OCI-LY3 (cell line): ENCODE data around the gene NLRX1.

Experiments used
- CTCF ChIP-seq: fragments of 200-600, 300-600 bp; sonication (generic); IDR thresholded peaks from 2 replicates; pipeline ENCODE4 v1.5.1; 2014; ENCODE audit warnings: antibody characterized with exemption, low read length, low read depth
- EZH2phosphoT487 ChIP-seq: fragments of 200-600 bp; shearing (Covaris generic); IDR thresholded peaks from 2 replicates; pipeline ENCODE4 v1.6.1; 2018; ENCODE audit warnings: antibody characterized with exemption, mixed run types, low read depth

DNA sequence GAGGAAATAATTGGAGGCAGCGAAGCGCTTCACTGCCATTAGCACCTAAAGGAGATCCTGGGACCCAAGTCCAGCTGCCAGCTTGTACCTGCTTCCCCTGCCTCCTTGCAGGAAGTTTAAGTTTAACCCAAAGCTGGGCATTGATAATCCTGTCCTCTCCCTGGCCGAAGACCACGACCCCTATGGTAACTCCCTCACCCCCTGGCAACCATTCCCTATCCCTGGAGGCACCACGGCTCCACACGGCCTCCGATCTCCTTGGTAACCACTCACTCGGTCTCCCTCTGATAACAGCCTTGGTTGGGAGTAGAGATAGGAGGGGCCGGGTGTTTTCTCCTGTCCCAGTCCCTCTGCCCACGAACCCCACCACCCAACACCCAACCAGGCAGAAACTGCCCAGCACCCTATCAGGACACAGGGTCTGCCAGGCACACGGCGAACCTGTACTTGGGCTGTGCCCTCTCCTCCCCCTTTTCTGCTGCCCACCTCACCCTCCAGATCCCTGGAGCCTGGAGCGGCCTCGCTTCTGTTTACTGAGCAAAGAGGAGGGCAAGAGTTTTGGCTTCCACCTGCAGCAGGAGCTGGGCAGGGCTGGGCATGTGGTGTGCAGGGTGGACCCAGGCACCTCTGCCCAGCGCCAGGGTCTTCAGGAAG, 17.6 kb downstream of the NLRX1 start:
- TF ChIP-seq CTCF (no peak), EZH2phosphoT487 (no peak)
